ENCODE data around the gene BCR. TPM values are rescaled to one million over a fixed set of nuclear protein-coding genes. Genes with fewer than 3 reads are reported as not detected.

Gene BCR
- total RNA-seq, 1 donor from 2014 or later = 268 TPM

- H3K27me3 Mint-ChIP-seq (ENCODE audit: unreplicated experiment) = peaks cover 41% of the 10 kb centered on the region
- peak overlapping the region; percentile 60 for H3K4me3 Mint-ChIP-seq (ENCODE audit: unreplicated experiment)
- peak overlapping the region; percentile 33 for H3K27ac Mint-ChIP-seq (ENCODE audit: unreplicated experiment)
- H3K9me3 Mint-ChIP-seq (ENCODE audit: unreplicated experiment) = peaks cover 35% of the 10 kb centered on the region
- DNase-seq = no peak
- H3K36me3 Mint-ChIP-seq (ENCODE audit: unreplicated experiment) = no peaks in the 10 kb centered on the region
- peaks cover 68% of the 10 kb centered on the region for H3K4me1 Mint-ChIP-seq (ENCODE audit: low read depth, unreplicated experiment)
- TF ChIP-seq, protein P1, sequence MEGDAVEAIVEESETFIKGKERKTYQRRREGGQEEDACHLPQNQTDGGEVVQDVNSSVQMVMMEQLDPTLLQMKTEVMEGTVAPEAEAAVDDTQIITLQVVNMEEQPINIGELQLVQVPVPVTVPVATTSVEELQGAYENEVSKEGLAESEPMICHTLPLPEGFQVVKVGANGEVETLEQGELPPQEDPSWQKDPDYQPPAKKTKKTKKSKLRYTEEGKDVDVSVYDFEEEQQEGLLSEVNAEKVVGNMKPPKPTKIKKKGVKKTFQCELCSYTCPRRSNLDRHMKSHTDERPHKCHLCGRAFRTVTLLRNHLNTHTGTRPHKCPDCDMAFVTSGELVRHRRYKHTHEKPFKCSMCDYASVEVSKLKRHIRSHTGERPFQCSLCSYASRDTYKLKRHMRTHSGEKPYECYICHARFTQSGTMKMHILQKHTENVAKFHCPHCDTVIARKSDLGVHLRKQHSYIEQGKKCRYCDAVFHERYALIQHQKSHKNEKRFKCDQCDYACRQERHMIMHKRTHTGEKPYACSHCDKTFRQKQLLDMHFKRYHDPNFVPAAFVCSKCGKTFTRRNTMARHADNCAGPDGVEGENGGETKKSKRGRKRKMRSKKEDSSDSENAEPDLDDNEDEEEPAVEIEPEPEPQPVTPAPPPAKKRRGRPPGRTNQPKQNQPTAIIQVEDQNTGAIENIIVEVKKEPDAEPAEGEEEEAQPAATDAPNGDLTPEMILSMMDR (IDR thresholded peaks at IDR 0.05; ENCODE audit: partially characterized antibody, unreplicated experiment) = no peak
Measured at GRCh38 chr22:23235425-23235824, 55.1 kb downstream of the BCR start.

DNA sequence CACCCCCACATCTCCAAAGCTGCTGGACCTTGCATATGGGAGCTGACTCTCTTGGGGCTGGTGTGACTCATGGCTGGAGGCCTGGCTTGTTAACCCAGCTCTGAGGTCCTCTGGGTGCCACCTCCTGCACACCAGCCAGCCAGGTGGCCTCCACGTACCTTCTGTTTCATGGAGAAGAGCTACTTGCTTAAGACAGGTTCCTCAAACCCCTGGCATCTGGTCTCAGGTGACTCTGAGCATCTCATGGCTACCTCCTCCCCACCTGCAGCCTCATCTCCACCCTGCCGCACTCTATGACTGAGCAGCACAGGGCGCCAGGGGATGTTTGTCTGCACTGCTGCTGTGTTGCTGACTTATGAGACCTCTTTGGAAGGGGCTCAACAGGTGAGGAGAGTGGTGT, 55.7 kb downstream of the BCR start:
- H3K4me3 Mint-ChIP-seq (ENCODE audit: unreplicated experiment) = peak overlapping the region; percentile 82
- no peak for DNase-seq
- H3K27ac Mint-ChIP-seq (ENCODE audit: unreplicated experiment) = peak overlapping the region; percentile 93
- TF ChIP-seq, protein P1 (IDR thresholded peaks at IDR 0.05; ENCODE audit: partially characterized antibody, unreplicated experiment) = no peak
- H3K27me3 Mint-ChIP-seq (ENCODE audit: unreplicated experiment) = peaks cover 42% of the 10 kb centered on the region
- H3K4me1 Mint-ChIP-seq (ENCODE audit: low read depth, unreplicated experiment) = peaks cover 67% of the 10 kb centered on the region
- H3K36me3 Mint-ChIP-seq (ENCODE audit: unreplicated experiment) = no peaks in the 10 kb centered on the region
- peaks cover 38% of the 10 kb centered on the region for H3K9me3 Mint-ChIP-seq (ENCODE audit: unreplicated experiment)

GRCh38 chr22:23236440-23237184, 56.3 kb downstream of the BCR start:
- Mint-ChIP-seq H3K27me3 (ENCODE audit: unreplicated experiment) (peaks cover 45% of the 10 kb centered on the region), H3K4me3 (ENCODE audit: unreplicated experiment) (peak overlapping the region; percentile 82), H3K4me1 (ENCODE audit: low read depth, unreplicated experiment) (peaks cover 66% of the 10 kb centered on the region), H3K36me3 (ENCODE audit: unreplicated experiment) (no peaks in the 10 kb centered on the region), H3K27ac (ENCODE audit: unreplicated experiment) (peak overlapping the region; percentile 93), H3K9me3 (ENCODE audit: unreplicated experiment) (peaks cover 41% of the 10 kb centered on the region)
- no peak for DNase-seq
- TF ChIP-seq, protein P1 (IDR thresholded peaks at IDR 0.05; ENCODE audit: partially characterized antibody, unreplicated experiment) = no peak

GRCh38 chr22:23237201-23237798, 57.0 kb downstream of the BCR start:
- TF ChIP-seq, protein P1 (IDR thresholded peaks at IDR 0.05; ENCODE audit: partially characterized antibody, unreplicated experiment) = no peak
- peaks cover 45% of the 10 kb centered on the region for H3K27me3 Mint-ChIP-seq (ENCODE audit: unreplicated experiment)
- DNase-seq = peak; percentile 83
- H3K4me1 Mint-ChIP-seq (ENCODE audit: low read depth, unreplicated experiment) = peaks cover 69% of the 10 kb centered on the region
- H3K4me3 Mint-ChIP-seq (ENCODE audit: unreplicated experiment) = peak overlapping the region; percentile 82
- peak overlapping the region; percentile 93 for H3K27ac Mint-ChIP-seq (ENCODE audit: unreplicated experiment)
- no peaks in the 10 kb centered on the region for H3K36me3 Mint-ChIP-seq (ENCODE audit: unreplicated experiment)
- H3K9me3 Mint-ChIP-seq (ENCODE audit: unreplicated experiment) = peaks cover 45% of the 10 kb centered on the region

DNA sequence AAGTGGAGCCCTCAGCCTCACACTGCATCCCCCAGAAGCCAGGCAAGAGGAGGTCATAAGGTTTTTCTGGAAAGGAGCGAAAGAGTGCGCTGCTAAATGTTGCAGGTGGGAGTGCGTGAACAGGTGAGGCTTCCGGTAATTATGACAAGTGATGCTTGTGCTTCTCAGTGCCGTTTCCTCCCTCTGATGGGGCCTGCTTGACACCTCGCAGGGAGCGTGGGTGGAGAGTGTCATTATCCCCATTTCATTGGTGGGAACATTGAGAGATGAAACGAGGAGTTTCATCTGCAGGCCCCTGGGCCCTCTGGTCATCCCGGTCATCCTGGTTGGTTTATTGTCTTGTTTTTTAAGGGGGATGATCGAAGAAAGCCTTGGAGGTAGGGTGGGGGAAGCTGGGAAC, 57.5 kb downstream of the BCR start:
- Mint-ChIP-seq H3K4me3 (ENCODE audit: unreplicated experiment) (peak overlapping the region; percentile 82), H3K9me3 (ENCODE audit: unreplicated experiment) (peaks cover 45% of the 10 kb centered on the region), H3K36me3 (ENCODE audit: unreplicated experiment) (no peaks in the 10 kb centered on the region), H3K4me1 (ENCODE audit: low read depth, unreplicated experiment) (peaks cover 70% of the 10 kb centered on the region), H3K27ac (ENCODE audit: unreplicated experiment) (peak overlapping the region; percentile 93), H3K27me3 (ENCODE audit: unreplicated experiment) (peaks cover 49% of the 10 kb centered on the region)
- TF ChIP-seq, protein P1 (IDR thresholded peaks at IDR 0.05; ENCODE audit: partially characterized antibody, unreplicated experiment) = no peak
- no peak for DNase-seq

Data from glutamatergic neuron (in vitro differentiated cells).